GM19193 (cell line): ENCODE measurements around the gene MMEL1.

Experiments used
- POLR2A ChIP-seq: IDR thresholded peaks from 4 replicates; pipeline ENCODE4 v1.6.1; 2011; ENCODE audit not compliant: insufficient read depth, insufficient read length; ENCODE audit errors: extremely low read depth

The MMEL1 gene

GRCh38 chr1:2607641-2608091, 25.1 kb downstream of the MMEL1 start:
- TF ChIP-seq POLR2A: no peak

GRCh38 chr1:2606881-2607621, 25.8 kb downstream of the MMEL1 start:
- TF ChIP-seq POLR2A: no peak

- no peak for TF ChIP-seq POLR2A
Observed at GRCh38 chr1:2606396-2606880, 26.4 kb downstream of the MMEL1 start.

GRCh38 chr1:2605509-2606395, 27.1 kb downstream of the MMEL1 start:
- no peak for TF ChIP-seq POLR2A

- TF ChIP-seq POLR2A: no peak
Observed at GRCh38 chr1:2604844-2605508, 27.8 kb downstream of the MMEL1 start.

GRCh38 chr1:2604156-2604843, 28.5 kb downstream of the MMEL1 start:
- no peak for TF ChIP-seq POLR2A

- no peak for TF ChIP-seq POLR2A
Observed at GRCh38 chr1:2603521-2604155, 29.2 kb downstream of the MMEL1 start.

- no peak for TF ChIP-seq POLR2A
Observed at GRCh38 chr1:2602866-2603520, 29.8 kb downstream of the MMEL1 start.

GRCh38 chr1:2602311-2602835, 30.4 kb downstream of the MMEL1 start:
- no peak for TF ChIP-seq POLR2A

GRCh38 chr1:2601721-2602303, 31.0 kb downstream of the MMEL1 start:
- TF ChIP-seq POLR2A: no peak

GRCh38 chr1:2598329-2598931, 34.4 kb downstream of the MMEL1 start:
- no peak for TF ChIP-seq POLR2A

GRCh38 chr1:2597441-2598328, 35.1 kb downstream of the MMEL1 start:
- no peak for TF ChIP-seq POLR2A
